Psoas muscle (tissue), 8 donors: ENCODE results near the gene APOBEC3B. TPM values are rescaled to one million over a fixed set of nuclear protein-coding genes. Genes with fewer than 3 reads are reported as not detected.

Source experiments
- ATAC-seq, 4 donors: fragments of 200-7000 bp; cut with Tn5 transposase; one replicate each; pipeline ENCODE4 v1.9.1; 2020; ENCODE audit warnings: moderate library complexity in 3 of 4, mild to moderate bottlenecking in 2 of 4
- DNase-seq, 2 donors: peaks; one replicate each; pipeline ENCODE4 v3.0.0-alpha.2; 2020
- H3K27ac ChIP-seq: fragments of 200-600 bp; one replicate; pipeline ENCODE4 v1.8.0; 2022
- H3K27me3 ChIP-seq, 3 donors: fragments of 200-600 bp in 1 of 3; one replicate each; pipeline versions ENCODE4 v1.6.1 to v1.8.0; 2013 to 2022; ENCODE audit warnings: low read length in 2 of 3, mild to moderate bottlenecking in 2 of 3, moderate library complexity in 1 of 3; ENCODE audit not compliant: insufficient read depth in 3 of 3
- H3K36me3 ChIP-seq, 2 donors: fragments of 200-600 bp in 1 of 2; one replicate each; pipeline versions ENCODE4 v1.6.1 to v1.8.0; 2013 to 2022; ENCODE audit warnings: low read depth in 1 of 2, mild to moderate bottlenecking in 1 of 2, moderate library complexity in 1 of 2; ENCODE audit not compliant: insufficient read depth in 1 of 2
- H3K4me1 ChIP-seq: fragments of 200-600 bp; one replicate; pipeline ENCODE4 v1.8.0; 2022
- H3K4me3 ChIP-seq: fragments of 200-600 bp; one replicate; pipeline ENCODE4 v1.8.0; 2022; ENCODE audit warnings: mild to moderate bottlenecking
- H3K9me3 ChIP-seq: fragments of 200-600 bp; one replicate; pipeline ENCODE4 v1.8.0; 2022
- WGBS, 3 donors: extraction: QIAGEN DNeasy Blood & Tissue Kit; methylation state at CpG; one replicate each; pipeline versions ENCODE4 v1.1.6 to v1.1.7; 2013; 5-methylcytosine and 5-hydroxymethylcytosine counted together
- intact Hi-C, 2 donors: fragments of 100-400 bp; cut with DNase I; formaldehyde crosslinking; loops; one replicate each; pipeline versions ENCODE4 v1.11.0 to v1.14.2; 2022
- polyA plus RNA-seq, 3 donors: library from polyadenylated mRNA; stranded (reverse); fragments of 200-250 nt; gene quantifications; one replicate each; pipeline ENCODE4 v1.2.3, GENCODE V29; 2013
- total RNA-seq, 4 donors: library from RNA; stranded (reverse); fragmentation: NEBNext Ultra II Directional in 2 of 4; extraction: Animal tissue kit (Norgen Biotek cat#: 25700) in 2 of 4; gene quantifications; one replicate each; pipeline versions ENCODE4 v1.2.1 to v1.2.4, GENCODE V29; 2021 to 2023
- TF ChIP-seq, protein P1 (sequence below): fragments of 200-600 bp; IDR thresholded peaks from one replicate; pipeline ENCODE4 v1.8.0; 2022; ENCODE audit warnings: antibody characterized with exemption
- donor health status: healthy with polysubstance abuse.
- donor health status: DM: no; HTN: no; CAD: no; lungs with moderate emphysema.
- donor health status: Bipolar disorder and iron deficiency.
- donor health status: healthy.
- donor health status: DM: yes; HTN: yes; CAD: no.
- donor health status: DM: no; HTN: no; CAD: no.
- donor health status: DM: no; HTN: no; CAD: no.
- donor health status: DM: yes; HTN: yes; CAD: no.

The APOBEC3B gene
- total and polyA plus RNA-seq, 7 donors: 0.15 to 0.59 (median 0.30) TPM; not detected in 2

- Histone ChIP-seq H3K4me3 (no peak overlapping the region), H3K4me1 (no peaks in the 10 kb centered on the region), H3K27ac (no peak overlapping the region), H3K27me3 (peaks cover 0 to 4% (median 3%) of the 10 kb centered on the region in 3 donors), H3K36me3 (no peaks in the 10 kb centered on the region), H3K9me3 (no peaks in the 10 kb centered on the region)
- intact Hi-C loops: no loop called here
- 48 to 64% (median 51%) methylated on average over 9 of the region's 9 CpGs for WGBS, 3 donors
- DNase-seq (no peak), ATAC-seq (no peak)
- TF ChIP-seq, protein P1, sequence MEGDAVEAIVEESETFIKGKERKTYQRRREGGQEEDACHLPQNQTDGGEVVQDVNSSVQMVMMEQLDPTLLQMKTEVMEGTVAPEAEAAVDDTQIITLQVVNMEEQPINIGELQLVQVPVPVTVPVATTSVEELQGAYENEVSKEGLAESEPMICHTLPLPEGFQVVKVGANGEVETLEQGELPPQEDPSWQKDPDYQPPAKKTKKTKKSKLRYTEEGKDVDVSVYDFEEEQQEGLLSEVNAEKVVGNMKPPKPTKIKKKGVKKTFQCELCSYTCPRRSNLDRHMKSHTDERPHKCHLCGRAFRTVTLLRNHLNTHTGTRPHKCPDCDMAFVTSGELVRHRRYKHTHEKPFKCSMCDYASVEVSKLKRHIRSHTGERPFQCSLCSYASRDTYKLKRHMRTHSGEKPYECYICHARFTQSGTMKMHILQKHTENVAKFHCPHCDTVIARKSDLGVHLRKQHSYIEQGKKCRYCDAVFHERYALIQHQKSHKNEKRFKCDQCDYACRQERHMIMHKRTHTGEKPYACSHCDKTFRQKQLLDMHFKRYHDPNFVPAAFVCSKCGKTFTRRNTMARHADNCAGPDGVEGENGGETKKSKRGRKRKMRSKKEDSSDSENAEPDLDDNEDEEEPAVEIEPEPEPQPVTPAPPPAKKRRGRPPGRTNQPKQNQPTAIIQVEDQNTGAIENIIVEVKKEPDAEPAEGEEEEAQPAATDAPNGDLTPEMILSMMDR: no peak
These were observed 18.3 kb upstream of the APOBEC3B start for GRCh38 chr22:38963872-38964271.

- no peak overlapping the region for H3K4me3 ChIP-seq
- DNase-seq: peak in 1 of 2 donors; percentile 24
- H3K27me3 ChIP-seq: peaks cover 0 to 4% (median 3%) of the 10 kb centered on the region in 3 donors
- WGBS, 3 donors: 83 to 91% (median 85%) methylated on average over 6 to 7 of the region's 7 CpGs
- H3K27ac ChIP-seq: no peak overlapping the region
- TF ChIP-seq, protein P1: no peak
- H3K9me3 ChIP-seq: no peaks in the 10 kb centered on the region
- no peaks in the 10 kb centered on the region for H3K36me3 ChIP-seq
- no peaks in the 10 kb centered on the region for H3K4me1 ChIP-seq
- intact Hi-C loops: no loop called here
- ATAC-seq: no peak
These were observed 17.8 kb upstream of the APOBEC3B start for GRCh38 chr22:38964306-38964705.

DNA sequence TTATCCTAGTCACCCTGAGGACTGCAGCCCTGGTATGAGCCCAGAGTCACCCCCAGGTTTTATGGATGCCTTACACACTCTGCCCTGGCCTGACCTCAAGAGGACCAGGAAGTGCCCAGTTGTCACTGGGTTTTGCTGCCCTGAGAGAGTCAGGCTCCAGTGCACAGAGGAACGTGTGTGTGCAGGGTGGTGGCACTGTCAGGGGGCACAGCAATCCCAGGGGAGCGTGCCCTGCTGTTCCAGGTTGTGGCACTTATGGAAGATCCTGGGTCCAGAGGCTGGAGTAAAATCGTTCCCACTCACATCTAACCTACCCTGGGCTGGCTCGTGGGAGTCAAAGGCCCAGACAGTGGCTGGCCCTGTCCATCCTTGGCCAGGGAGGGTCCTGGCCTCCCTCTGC lies 17.2 kb upstream of the APOBEC3B start:
- Histone ChIP-seq H3K9me3 (no peaks in the 10 kb centered on the region), H3K36me3 (no peaks in the 10 kb centered on the region), H3K27ac (no peak overlapping the region), H3K27me3 (peaks cover 0 to 7% (median 3%) of the 10 kb centered on the region in 3 donors), H3K4me1 (no peaks in the 10 kb centered on the region), H3K4me3 (no peak overlapping the region)
- TF ChIP-seq, protein P1: no peak
- WGBS, 3 donors: 71 to 83% (median 82%) methylated on average over 4 of the region's 4 CpGs
- ATAC-seq: no peak
- DNase-seq: peak in 1 of 2 donors; percentile 32
- intact Hi-C loops: no loop called here

DNA sequence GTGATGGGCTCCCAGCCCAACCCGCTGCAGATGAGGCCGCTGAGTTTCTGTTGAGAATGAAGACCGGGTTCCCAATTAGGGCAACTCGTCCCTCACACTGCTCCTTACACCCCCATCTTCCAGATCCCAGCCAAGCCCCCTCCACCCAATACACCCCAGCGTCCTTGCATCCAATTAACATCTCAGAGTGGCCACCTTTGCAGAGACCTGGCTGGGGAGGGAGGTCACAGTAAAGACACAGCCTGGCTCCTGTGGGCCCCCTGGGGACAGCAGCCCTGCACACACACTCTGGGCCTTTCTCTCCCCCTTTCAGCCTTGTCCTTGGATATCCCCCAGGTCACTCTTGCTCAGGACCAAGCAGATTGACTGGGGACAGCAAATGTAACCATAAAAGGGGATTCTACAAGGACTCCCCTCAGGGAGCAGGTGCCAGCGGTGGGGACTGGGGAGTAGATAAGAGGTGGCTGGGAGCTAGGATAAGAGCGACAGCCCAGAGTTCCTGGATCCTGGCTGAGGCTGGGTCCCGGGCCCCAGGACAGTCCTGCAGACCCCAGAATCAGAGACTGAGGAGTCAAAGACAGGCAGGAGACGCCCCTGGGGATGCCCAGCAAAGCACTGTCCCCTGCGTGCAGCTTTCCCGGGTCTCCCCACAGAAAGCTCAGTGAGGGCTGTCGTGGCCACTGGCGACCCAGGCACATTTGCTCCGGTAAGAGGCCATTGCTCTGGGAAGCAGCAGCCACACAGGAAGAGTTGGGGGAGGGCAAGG lies 16.4 kb upstream of the APOBEC3B start:
- ATAC-seq (no peak), DNase-seq (peak in 1 of 2 donors; percentile 19)
- no peaks in the 10 kb centered on the region for H3K9me3 ChIP-seq
- H3K4me1 ChIP-seq: no peaks in the 10 kb centered on the region
- H3K27ac ChIP-seq: no peak overlapping the region
- no peaks in the 10 kb centered on the region for H3K36me3 ChIP-seq
- H3K27me3 ChIP-seq: peaks cover 0 to 7% (median 3%) of the 10 kb centered on the region in 3 donors
- no peak overlapping the region for H3K4me3 ChIP-seq
- TF ChIP-seq, protein P1: no peak
- intact Hi-C loops: no loop called here
- 77 to 83% (median 80%) methylated on average over 14 of the region's 14 CpGs for WGBS, 3 donors

DNA sequence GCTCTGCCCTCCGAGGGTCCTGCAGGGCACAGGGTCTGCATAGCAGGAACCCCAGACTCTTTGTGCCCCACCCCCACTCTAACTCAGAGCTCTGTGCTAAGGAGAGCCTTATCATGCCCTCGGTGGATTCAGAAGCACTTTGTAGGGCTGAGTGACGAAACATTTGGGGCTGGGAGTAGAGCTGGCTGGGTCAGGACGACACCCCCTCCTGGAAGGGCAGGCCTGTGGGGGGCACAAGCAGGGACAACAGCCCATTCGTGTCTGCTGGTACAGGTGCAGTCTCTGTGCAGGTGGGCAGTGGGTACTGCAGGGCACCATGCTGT lies 15.8 kb upstream of the APOBEC3B start:
- no peak overlapping the region for H3K27ac ChIP-seq
- H3K9me3 ChIP-seq: no peaks in the 10 kb centered on the region
- H3K36me3 ChIP-seq: no peaks in the 10 kb centered on the region
- no peaks in the 10 kb centered on the region for H3K4me1 ChIP-seq
- intact Hi-C loops: no loop called here
- no peak for ATAC-seq
- no peak overlapping the region for H3K4me3 ChIP-seq
- WGBS, 3 donors: 53 to 59% (median 57%) methylated on average over 5 of the region's 5 CpGs
- H3K27me3 ChIP-seq: peaks cover 0 to 7% (median 3%) of the 10 kb centered on the region in 3 donors
- no peak for DNase-seq
- TF ChIP-seq, protein P1: no peak
